HEK293 (cell line): ENCODE measurements around the gene SEMA4F.

ENCODE experiments used
- YY1 ChIP-seq: fragments of 450-650 bp; formaldehyde crosslinking; IDR thresholded peaks from 2 replicates; pipeline ENCODE4 v1.5.1; 2018; ENCODE audit warnings: missing biosample characterization, missing genetic modification characterization
- ZNF121 ChIP-seq: fragments of 450-650 bp; formaldehyde crosslinking; IDR thresholded peaks from 2 replicates; pipeline ENCODE4 v1.5.1; 2016; ENCODE audit warnings: missing biosample characterization, missing genetic modification characterization
- ZNF140 ChIP-seq: fragments of 450-650 bp; formaldehyde crosslinking; IDR thresholded peaks from 2 replicates; pipeline ENCODE4 v1.5.1; 2016; ENCODE audit warnings: missing biosample characterization, missing genetic modification characterization
- ZNF202 ChIP-seq: fragments of 450-650 bp; formaldehyde crosslinking; IDR thresholded peaks from 2 replicates; pipeline ENCODE4 v1.5.1; 2016; ENCODE audit warnings: missing biosample characterization, missing genetic modification characterization, borderline replicate concordance
- ZNF311 ChIP-seq: fragments of 450-650 bp; formaldehyde crosslinking; IDR thresholded peaks from 2 replicates; pipeline ENCODE4 v1.5.1; 2017; ENCODE audit warnings: missing biosample characterization, missing genetic modification characterization, borderline replicate concordance
- ZNF510 ChIP-seq: fragments of 450-650 bp; formaldehyde crosslinking; IDR thresholded peaks from 2 replicates; pipeline ENCODE4 v1.5.1; 2018; ENCODE audit warnings: mild to moderate bottlenecking, missing genetic modification characterization, missing biosample characterization; ENCODE audit not compliant: insufficient replicate concordance
- ZNF660 ChIP-seq: fragments of 450-650 bp; IDR thresholded peaks from 2 replicates; pipeline ENCODE4 v1.5.1; 2018; ENCODE audit warnings: missing biosample characterization, mild to moderate bottlenecking, missing genetic modification characterization
- ZNF843 ChIP-seq: fragments of 450-650 bp; formaldehyde crosslinking; IDR thresholded peaks from 2 replicates; pipeline ENCODE4 v1.5.1; 2016; ENCODE audit warnings: missing biosample characterization, missing genetic modification characterization
- TF ChIP-seq, protein P1 (sequence below): fragments of 450-650 bp; formaldehyde crosslinking; IDR thresholded peaks from 2 replicates; pipeline ENCODE4 v1.5.1; 2016; ENCODE audit warnings: missing biosample characterization, missing genetic modification characterization
- TF ChIP-seq, protein P2 (sequence below): IDR thresholded peaks from 2 replicates; pipeline ENCODE4 v1.6.1; 2011; ENCODE audit warnings: mild to moderate bottlenecking, low read depth, low read length, borderline replicate concordance
- TF ChIP-seq, protein P3 (sequence below): fragments of 450-650 bp; formaldehyde crosslinking; IDR thresholded peaks from 2 replicates; pipeline ENCODE4 v1.5.1; 2016; ENCODE audit warnings: missing biosample characterization, missing genetic modification characterization
- TF ChIP-seq, protein P4 (sequence below): fragments of 450-650 bp; formaldehyde crosslinking; IDR thresholded peaks from 2 replicates; pipeline ENCODE4 v1.5.1; 2017; ENCODE audit warnings: missing biosample characterization, missing genetic modification characterization
- TF ChIP-seq, protein P5 (sequence below): fragments of 450-650 bp; formaldehyde crosslinking; conservative IDR thresholded peaks from 2 replicates; pipeline ENCODE4 v1.5.1; 2016; ENCODE audit warnings: low read depth, missing biosample characterization, missing genetic modification characterization

DNA sequence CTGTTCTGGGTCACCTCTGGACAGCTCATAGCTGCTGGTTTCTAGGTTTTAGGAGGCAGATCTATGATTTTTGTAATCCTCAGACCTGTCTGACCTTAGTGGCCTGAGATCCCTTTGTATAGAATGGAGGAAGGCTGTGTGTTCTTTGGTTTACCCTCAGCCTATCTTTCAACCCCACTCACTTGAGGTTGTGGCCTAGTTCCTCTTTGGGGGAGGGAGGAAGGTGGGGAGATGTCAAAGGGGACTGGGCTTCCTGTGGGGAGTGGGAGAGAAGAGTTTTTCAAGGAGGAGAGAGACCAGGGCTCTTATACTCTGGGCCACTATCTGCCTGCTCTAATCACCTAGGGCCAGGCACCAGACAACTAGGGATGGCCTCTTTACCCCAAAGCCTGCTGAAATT, 28.5 kb downstream of the SEMA4F start:
- TF ChIP-seq, protein P1, sequence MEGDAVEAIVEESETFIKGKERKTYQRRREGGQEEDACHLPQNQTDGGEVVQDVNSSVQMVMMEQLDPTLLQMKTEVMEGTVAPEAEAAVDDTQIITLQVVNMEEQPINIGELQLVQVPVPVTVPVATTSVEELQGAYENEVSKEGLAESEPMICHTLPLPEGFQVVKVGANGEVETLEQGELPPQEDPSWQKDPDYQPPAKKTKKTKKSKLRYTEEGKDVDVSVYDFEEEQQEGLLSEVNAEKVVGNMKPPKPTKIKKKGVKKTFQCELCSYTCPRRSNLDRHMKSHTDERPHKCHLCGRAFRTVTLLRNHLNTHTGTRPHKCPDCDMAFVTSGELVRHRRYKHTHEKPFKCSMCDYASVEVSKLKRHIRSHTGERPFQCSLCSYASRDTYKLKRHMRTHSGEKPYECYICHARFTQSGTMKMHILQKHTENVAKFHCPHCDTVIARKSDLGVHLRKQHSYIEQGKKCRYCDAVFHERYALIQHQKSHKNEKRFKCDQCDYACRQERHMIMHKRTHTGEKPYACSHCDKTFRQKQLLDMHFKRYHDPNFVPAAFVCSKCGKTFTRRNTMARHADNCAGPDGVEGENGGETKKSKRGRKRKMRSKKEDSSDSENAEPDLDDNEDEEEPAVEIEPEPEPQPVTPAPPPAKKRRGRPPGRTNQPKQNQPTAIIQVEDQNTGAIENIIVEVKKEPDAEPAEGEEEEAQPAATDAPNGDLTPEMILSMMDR (tag by site-specific recombination): no peak
- TF ChIP-seq, protein P2, sequence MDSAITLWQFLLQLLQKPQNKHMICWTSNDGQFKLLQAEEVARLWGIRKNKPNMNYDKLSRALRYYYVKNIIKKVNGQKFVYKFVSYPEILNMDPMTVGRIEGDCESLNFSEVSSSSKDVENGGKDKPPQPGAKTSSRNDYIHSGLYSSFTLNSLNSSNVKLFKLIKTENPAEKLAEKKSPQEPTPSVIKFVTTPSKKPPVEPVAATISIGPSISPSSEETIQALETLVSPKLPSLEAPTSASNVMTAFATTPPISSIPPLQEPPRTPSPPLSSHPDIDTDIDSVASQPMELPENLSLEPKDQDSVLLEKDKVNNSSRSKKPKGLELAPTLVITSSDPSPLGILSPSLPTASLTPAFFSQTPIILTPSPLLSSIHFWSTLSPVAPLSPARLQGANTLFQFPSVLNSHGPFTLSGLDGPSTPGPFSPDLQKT: no peak
- TF ChIP-seq ZNF311 (tag by site-specific recombination): no peak
- TF ChIP-seq, protein P3, sequence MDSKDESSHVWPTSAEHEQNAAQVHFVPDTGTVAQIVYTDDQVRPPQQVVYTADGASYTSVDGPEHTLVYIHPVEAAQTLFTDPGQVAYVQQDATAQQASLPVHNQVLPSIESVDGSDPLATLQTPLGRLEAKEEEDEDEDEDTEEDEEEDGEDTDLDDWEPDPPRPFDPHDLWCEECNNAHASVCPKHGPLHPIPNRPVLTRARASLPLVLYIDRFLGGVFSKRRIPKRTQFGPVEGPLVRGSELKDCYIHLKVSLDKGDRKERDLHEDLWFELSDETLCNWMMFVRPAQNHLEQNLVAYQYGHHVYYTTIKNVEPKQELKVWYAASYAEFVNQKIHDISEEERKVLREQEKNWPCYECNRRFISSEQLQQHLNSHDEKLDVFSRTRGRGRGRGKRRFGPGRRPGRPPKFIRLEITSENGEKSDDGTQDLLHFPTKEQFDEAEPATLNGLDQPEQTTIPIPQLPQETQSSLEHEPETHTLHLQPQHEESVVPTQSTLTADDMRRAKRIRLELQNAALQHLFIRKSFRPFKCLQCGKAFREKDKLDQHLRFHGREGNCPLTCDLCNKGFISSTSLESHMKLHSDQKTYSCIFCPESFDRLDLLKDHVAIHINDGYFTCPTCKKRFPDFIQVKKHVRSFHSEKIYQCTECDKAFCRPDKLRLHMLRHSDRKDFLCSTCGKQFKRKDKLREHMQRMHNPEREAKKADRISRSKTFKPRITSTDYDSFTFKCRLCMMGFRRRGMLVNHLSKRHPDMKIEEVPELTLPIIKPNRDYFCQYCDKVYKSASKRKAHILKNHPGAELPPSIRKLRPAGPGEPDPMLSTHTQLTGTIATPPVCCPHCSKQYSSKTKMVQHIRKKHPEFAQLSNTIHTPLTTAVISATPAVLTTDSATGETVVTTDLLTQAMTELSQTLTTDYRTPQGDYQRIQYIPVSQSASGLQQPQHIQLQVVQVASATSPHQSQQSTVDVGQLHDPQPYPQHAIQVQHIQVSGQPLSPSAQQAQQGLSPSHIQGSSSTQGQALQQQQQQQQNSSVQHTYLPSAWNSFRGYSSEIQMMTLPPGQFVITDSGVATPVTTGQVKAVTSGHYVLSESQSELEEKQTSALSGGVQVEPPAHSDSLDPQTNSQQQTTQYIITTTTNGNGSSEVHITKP (tag by site-specific recombination): no peak
- TF ChIP-seq ZNF140 (tag by site-specific recombination): no peak
- TF ChIP-seq ZNF510 (tag by site-specific recombination): no peak
- TF ChIP-seq YY1 (tag by site-specific recombination): no peak
- TF ChIP-seq, protein P4, sequence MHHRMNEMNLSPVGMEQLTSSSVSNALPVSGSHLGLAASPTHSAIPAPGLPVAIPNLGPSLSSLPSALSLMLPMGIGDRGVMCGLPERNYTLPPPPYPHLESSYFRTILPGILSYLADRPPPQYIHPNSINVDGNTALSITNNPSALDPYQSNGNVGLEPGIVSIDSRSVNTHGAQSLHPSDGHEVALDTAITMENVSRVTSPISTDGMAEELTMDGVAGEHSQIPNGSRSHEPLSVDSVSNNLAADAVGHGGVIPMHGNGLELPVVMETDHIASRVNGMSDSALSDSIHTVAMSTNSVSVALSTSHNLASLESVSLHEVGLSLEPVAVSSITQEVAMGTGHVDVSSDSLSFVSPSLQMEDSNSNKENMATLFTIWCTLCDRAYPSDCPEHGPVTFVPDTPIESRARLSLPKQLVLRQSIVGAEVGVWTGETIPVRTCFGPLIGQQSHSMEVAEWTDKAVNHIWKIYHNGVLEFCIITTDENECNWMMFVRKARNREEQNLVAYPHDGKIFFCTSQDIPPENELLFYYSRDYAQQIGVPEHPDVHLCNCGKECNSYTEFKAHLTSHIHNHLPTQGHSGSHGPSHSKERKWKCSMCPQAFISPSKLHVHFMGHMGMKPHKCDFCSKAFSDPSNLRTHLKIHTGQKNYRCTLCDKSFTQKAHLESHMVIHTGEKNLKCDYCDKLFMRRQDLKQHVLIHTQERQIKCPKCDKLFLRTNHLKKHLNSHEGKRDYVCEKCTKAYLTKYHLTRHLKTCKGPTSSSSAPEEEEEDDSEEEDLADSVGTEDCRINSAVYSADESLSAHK: no peak
- TF ChIP-seq, protein P5, sequence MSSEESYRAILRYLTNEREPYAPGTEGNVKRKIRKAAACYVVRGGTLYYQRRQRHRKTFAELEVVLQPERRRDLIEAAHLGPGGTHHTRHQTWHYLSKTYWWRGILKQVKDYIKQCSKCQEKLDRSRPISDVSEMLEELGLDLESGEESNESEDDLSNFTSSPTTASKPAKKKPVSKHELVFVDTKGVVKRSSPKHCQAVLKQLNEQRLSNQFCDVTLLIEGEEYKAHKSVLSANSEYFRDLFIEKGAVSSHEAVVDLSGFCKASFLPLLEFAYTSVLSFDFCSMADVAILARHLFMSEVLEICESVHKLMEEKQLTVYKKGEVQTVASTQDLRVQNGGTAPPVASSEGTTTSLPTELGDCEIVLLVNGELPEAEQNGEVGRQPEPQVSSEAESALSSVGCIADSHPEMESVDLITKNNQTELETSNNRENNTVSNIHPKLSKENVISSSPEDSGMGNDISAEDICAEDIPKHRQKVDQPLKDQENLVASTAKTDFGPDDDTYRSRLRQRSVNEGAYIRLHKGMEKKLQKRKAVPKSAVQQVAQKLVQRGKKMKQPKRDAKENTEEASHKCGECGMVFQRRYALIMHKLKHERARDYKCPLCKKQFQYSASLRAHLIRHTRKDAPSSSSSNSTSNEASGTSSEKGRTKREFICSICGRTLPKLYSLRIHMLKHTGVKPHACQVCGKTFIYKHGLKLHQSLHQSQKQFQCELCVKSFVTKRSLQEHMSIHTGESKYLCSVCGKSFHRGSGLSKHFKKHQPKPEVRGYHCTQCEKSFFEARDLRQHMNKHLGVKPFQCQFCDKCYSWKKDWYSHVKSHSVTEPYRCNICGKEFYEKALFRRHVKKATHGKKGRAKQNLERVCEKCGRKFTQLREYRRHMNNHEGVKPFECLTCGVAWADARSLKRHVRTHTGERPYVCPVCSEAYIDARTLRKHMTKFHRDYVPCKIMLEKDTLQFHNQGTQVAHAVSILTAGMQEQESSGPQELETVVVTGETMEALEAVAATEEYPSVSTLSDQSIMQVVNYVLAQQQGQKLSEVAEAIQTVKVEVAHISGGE (tag by site-specific recombination): no peak
- TF ChIP-seq ZNF202 (tag by site-specific recombination): no peak
- TF ChIP-seq ZNF843 (tag by site-specific recombination): no peak
- no peak for TF ChIP-seq ZNF660 (tag by site-specific recombination)
- no peak for TF ChIP-seq ZNF121 (tag by site-specific recombination)
